Embryonic facial prominence (tissue), 1 donor: ENCODE measurements around the gene CDK5.
A peak's percentile ranks its signal among the peaks of the same experiment; 100 is the strongest.
"Not testable (repeated sequence)": the region's sequence is repeated elsewhere in the genome, so short reads cannot be mapped to it uniquely, and the experiment has no call there.

Experiments used
- DNase-seq: peaks from one replicate; pipeline ENCODE4 v3.0.0-alpha.2; 2016; ENCODE audit errors: extremely low spot score

Gene CDK5

GRCh38 chr7:151033864-151034249 is 23.8 kb downstream of the CDK5 start:
- DNase-seq = no peak

GRCh38 chr7:151032936-151033863 is 24.5 kb downstream of the CDK5 start:
- no peak for DNase-seq

GRCh38 chr7:151031011-151031410 is 26.7 kb downstream of the CDK5 start:
- no peak for DNase-seq

GRCh38 chr7:151028948-151029501 is 28.7 kb downstream of the CDK5 start:
- DNase-seq = no peak

GRCh38 chr7:151028131-151028947 is 29.4 kb downstream of the CDK5 start, which contains the start of gene ABCB8:
TSS of gene ABCB8 (plus strand) at chr7:151028450. CDS start at chr7:151028516, 66 bp downstream.
- DNase-seq = peak; percentile 97

GRCh38 chr7:151027728-151028130 is 30.0 kb downstream of the CDK5 start:
- DNase-seq = not testable (repeated sequence)

GRCh38 chr7:151026771-151027727 is 30.6 kb downstream of the CDK5 start:
- DNase-seq = not testable (repeated sequence)

- DNase-seq = no peak
Observed at GRCh38 chr7:151025924-151026671, 31.6 kb downstream of the CDK5 start.

- no peak for DNase-seq
Observed at GRCh38 chr7:151024435-151025056, 33.2 kb downstream of the CDK5 start, which contains the start of gene ATG9B. TSS of gene ATG9B (minus strand) at chr7:151024494. CDS start at chr7:151024423, 71 bp downstream.

GRCh38 chr7:151023232-151023631 is 34.5 kb downstream of the CDK5 start:
- no peak for DNase-seq

GRCh38 chr7:151020231-151020630 is 37.5 kb downstream of the CDK5 start:
- DNase-seq = no peak

GRCh38 chr7:151019130-151019447 is 38.6 kb downstream of the CDK5 start:
- DNase-seq = no peak

GRCh38 chr7:151018421-151019129 is 39.1 kb downstream of the CDK5 start:
- no peak for DNase-seq

- DNase-seq = peak; percentile 64
Observed at GRCh38 chr7:151017953-151018420, 39.7 kb downstream of the CDK5 start.

- DNase-seq = no peak
Observed at GRCh38 chr7:151017370-151017952, 40.2 kb downstream of the CDK5 start.

- DNase-seq = no peak
Observed at GRCh38 chr7:151016942-151017341, 40.8 kb downstream of the CDK5 start.

GRCh38 chr7:151016505-151016904 is 41.2 kb downstream of the CDK5 start:
- no peak for DNase-seq

GRCh38 chr7:151015967-151016366 is 41.7 kb downstream of the CDK5 start:
- no peak for DNase-seq

- DNase-seq = no peak
Observed at GRCh38 chr7:151014950-151015349, 42.7 kb downstream of the CDK5 start.
